GM10248 (cell line): ENCODE measurements around the gene LAPTM5.

Experiments used
- CTCF ChIA-PET: fragments of 300-600 bp; sonication (Branson Sonifier 250); formaldehyde crosslinking; extraction: SDS; loops from one replicate; lab custom pipeline; 2021; ENCODE audit warnings: antibody characterized with exemption; lab: Yijun Ruan, JAX
- POLR2A ChIA-PET: fragments of 350-650 bp; sonication (Branson Sonifier 250); formaldehyde crosslinking; extraction: SDS; loops from one replicate; lab custom pipeline; 2020; ENCODE audit warnings: antibody characterized with exemption; lab: Yijun Ruan, JAX
- DNase-seq: peaks from one replicate; pipeline ENCODE4 v3.0.0; 2012; ENCODE audit errors: extremely low spot score
- TF ChIP-seq, protein P1 (sequence below): IDR thresholded peaks from 2 replicates; pipeline ENCODE4 v1.5.1; 2012; ENCODE audit warnings: mild to moderate bottlenecking, low read depth; ENCODE audit errors: extremely low read depth, missing control alignments, control extremely low read depth

LAPTM5 gene

DNA sequence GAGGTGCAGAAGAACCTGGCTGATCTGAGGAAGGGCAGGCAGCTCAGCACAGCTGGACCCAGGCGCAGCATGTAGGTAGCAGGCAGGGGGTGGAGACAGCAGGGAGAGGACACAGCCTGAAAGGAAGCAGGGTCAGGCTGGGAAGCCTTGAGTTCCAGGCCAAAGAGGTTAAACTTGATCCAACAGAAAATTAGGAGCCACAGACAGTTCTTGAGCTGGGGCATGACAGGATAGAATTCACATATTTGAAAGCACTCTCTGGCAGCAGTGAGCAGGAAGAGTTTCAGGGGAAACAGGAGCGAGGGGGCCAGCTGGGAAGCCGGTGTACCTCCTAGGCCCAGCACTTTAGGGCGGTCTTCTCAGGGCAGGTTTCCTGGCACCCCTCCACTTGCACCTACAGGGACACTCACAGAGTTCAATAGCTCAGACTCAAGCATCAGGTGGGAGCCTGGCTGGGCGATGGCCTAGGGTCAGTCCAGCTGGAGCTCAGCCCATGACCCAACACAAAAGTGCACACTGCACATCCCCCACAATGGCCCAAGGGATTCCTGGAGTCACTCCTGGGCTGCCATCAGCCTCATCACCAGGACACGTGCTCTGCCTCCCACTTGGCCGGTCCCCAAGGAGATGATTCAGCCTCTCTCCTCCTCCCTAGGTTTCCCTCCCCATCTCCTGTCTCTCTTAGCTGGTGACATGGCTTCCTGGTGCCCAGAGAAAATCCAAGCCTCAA is 56.9 kb downstream of the LAPTM5 start:
- TF ChIP-seq, protein P1, sequence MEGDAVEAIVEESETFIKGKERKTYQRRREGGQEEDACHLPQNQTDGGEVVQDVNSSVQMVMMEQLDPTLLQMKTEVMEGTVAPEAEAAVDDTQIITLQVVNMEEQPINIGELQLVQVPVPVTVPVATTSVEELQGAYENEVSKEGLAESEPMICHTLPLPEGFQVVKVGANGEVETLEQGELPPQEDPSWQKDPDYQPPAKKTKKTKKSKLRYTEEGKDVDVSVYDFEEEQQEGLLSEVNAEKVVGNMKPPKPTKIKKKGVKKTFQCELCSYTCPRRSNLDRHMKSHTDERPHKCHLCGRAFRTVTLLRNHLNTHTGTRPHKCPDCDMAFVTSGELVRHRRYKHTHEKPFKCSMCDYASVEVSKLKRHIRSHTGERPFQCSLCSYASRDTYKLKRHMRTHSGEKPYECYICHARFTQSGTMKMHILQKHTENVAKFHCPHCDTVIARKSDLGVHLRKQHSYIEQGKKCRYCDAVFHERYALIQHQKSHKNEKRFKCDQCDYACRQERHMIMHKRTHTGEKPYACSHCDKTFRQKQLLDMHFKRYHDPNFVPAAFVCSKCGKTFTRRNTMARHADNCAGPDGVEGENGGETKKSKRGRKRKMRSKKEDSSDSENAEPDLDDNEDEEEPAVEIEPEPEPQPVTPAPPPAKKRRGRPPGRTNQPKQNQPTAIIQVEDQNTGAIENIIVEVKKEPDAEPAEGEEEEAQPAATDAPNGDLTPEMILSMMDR: no peak
- ChIA-PET POLR2A (interaction anchor here (0.7 kb wide), 1 partner anchor 36 kb away, joined by 3 read pairs; no protein-coding TSS in a partner anchor), CTCF (no interaction called here)
- no peak for DNase-seq

DNA sequence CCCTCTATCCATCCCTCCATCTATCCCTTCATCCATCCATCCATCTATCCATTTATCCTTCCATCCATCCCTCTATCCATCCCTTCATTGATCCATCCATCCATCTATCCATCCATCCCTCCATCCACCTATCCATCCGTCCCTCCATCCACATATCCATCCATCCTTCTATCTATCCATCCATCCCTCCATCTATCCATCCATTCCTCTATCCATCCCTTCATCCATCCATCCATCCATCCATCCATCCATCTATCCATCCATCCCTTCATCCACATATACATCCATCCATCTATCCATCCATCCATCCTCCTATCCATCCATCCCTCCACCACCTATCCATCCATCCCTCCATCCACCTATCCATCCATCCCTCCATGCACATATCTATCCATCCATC is 57.8 kb downstream of the LAPTM5 start:
- no peak for DNase-seq
- TF ChIP-seq, protein P1: no peak
- CTCF ChIA-PET: interaction anchor here (3.0 kb wide), 1 partner anchor 8 kb away, joined by 16 read pairs; no protein-coding TSS in a partner anchor
- POLR2A ChIA-PET: no interaction called here

DNA sequence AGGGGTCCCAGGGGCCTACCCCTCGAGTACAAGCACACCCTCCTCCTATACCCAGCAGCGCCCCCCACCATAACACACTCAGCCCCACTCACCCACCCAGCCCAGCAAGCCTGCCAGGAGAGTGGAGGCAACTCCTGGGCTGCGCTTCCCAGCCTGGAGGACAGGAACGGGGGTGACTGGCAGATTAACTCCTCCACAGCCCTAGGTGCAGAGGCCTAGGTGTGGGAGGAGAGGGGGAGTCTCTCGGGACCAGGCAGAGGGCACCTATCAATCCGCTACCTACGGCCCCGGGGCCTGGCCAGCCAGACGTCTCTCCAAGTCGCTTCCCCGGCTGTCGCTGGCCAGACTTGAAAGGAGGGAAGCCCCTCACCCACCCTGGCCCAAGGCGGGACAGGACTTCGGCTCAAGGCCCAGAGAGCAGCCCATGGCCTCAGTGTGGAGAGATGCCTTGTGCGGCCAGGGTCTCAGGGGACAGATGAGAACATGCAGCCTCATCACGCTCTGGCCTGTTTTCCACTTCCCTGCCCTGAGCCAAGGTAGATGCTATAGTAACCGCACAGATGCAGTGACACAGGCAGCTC is 59.1 kb downstream of the LAPTM5 start:
- POLR2A ChIA-PET: no interaction called here
- TF ChIP-seq, protein P1: no peak
- DNase-seq: no peak
- CTCF ChIA-PET: interaction anchor here (1.0 to 3.0 kb wide), 2 partner anchors 9 to 12 kb away, joined by 3 to 16 read pairs; no protein-coding TSS in a partner anchor

GRCh38 chr1:30697571-30698376 is 59.8 kb downstream of the LAPTM5 start:
- DNase-seq: peak; percentile 67
- POLR2A ChIA-PET: no interaction called here
- TF ChIP-seq, protein P1: no peak
- CTCF ChIA-PET: interaction anchor here (0.9 to 3.0 kb wide), 3 partner anchors 10 to 15 kb away, joined by 3 to 16 read pairs (median 3); no protein-coding TSS in a partner anchor

GRCh38 chr1:30696831-30697230 is 60.7 kb downstream of the LAPTM5 start:
- DNase-seq: no peak
- TF ChIP-seq, protein P1: no peak
- ChIA-PET CTCF (interaction anchor here (0.9 to 3.0 kb wide), 2 partner anchors 11 to 14 kb away, joined by 3 to 16 read pairs; no protein-coding TSS in a partner anchor), POLR2A (no interaction called here)

- no peak for DNase-seq
- CTCF ChIA-PET: interaction anchor here (1.1 to 1.5 kb wide), 3 partner anchors 12 to 88 kb away, joined by 3 to 5 read pairs (median 3); no protein-coding TSS in a partner anchor
- POLR2A ChIA-PET: no interaction called here
- TF ChIP-seq, protein P1: no peak
These were observed 62.1 kb downstream of the LAPTM5 start for GRCh38 chr1:30695439-30695841.
